ENCODE measurements around the gene RAB5A.
"Not testable (repeated sequence)": the region's sequence is repeated elsewhere in the genome, so short reads cannot be mapped to it uniquely, and the experiment has no call there.

Gene RAB5A

GRCh38 chr3:20028905-20029331 is 82.0 kb downstream of the RAB5A start:
- no peak for DNase-seq

- DNase-seq, result not testable (repeated sequence)
These were observed 85.0 kb downstream of the RAB5A start for GRCh38 chr3:20031939-20032338.

All from SW 1271 (cell line).